NCI-H82 treated with DMSO at 0.1 percent for 48 hours (cell line): ENCODE results near the gene PTCHD1.

ENCODE experiments used
- DNase-seq: peaks from one replicate; lab custom pipeline; 2025; ENCODE audit not compliant: unreplicated experiment; lab: John Stamatoyannopoulos, UW

The PTCHD1 gene

GRCh38 chrX:23394421-23394820 is 59.8 kb downstream of the PTCHD1 start:
- DNase-seq = no peak

GRCh38 chrX:23396263-23396662 is 61.6 kb downstream of the PTCHD1 start:
- DNase-seq = no peak

GRCh38 chrX:23398570-23398969 is 63.9 kb downstream of the PTCHD1 start:
- DNase-seq = no peak

- no peak for DNase-seq
Observed at GRCh38 chrX:23403849-23404248, 69.2 kb downstream of the PTCHD1 start.

- no peak for DNase-seq
Observed at GRCh38 chrX:23422912-23423311, 88.3 kb downstream of the PTCHD1 start.

- DNase-seq = no peak
Observed at GRCh38 chrX:23434356-23434884, 99.8 kb downstream of the PTCHD1 start.

GRCh38 chrX:23435108-23435507 is 100.5 kb downstream of the PTCHD1 start:
- DNase-seq = no peak

GRCh38 chrX:23435575-23435974 is 100.9 kb downstream of the PTCHD1 start:
- DNase-seq = no peak

GRCh38 chrX:23436875-23437274 is 102.2 kb downstream of the PTCHD1 start:
- no peak for DNase-seq

- DNase-seq = no peak
Observed at GRCh38 chrX:23451266-23451665, 116.6 kb downstream of the PTCHD1 start.
